ENCODE results near the gene DNAJC3. TPM values are rescaled to one million over a fixed set of nuclear protein-coding genes. Genes with fewer than 3 reads are reported as not detected.
A peak's percentile ranks its signal among the peaks of the same experiment; 100 is the strongest.

The DNAJC3 gene
- total and polyA plus RNA-seq, 2 of the 8 experiments (the other 6 are each of a cell fraction or from before 2014, with no cell fraction given): 4.3 to 24.1 TPM

GRCh38 chr13:95641291-95642027 is 35.5 kb upstream of the DNAJC3 start:
- H4K20me1 ChIP-seq (replicated peaks in 1 of 2; ENCODE audit: control insufficient read depth in 1 of 2, insufficient read depth in 2 of 2, low read length in 2 of 2): peaks cover 2 to 3% of the 10 kb centered on the region in 2 experiments
- no peak overlapping the region for H3K56ac ChIP-seq (replicated peaks; ENCODE audit: insufficient read length, low read depth, low read length)
- ChIA-PET POLR2A (ENCODE audit: partially characterized antibody) (interaction anchor here (1.0 to 1.8 kb wide), 3 partner anchors 9 to 16 kb away, joined by 3 to 5 read pairs (median 3); no protein-coding TSS in a partner anchor), CTCF (ENCODE audit: partially characterized antibody) (interaction anchor here (1.1 to 1.5 kb wide), 5 partner anchors 17 to 192 kb away, joined by 3 to 5 read pairs (median 3); no protein-coding TSS in a partner anchor)
- peak overlapping the region; percentile 82; the same call in 1 of the 2 replicates for H2AFZ ChIP-seq (ENCODE audit: low read length)
- H2AK5ac ChIP-seq (ENCODE audit: low read depth, low read length): no peak overlapping the region
- no peaks in the 10 kb centered on the region for H3K9me3 ChIP-seq (ENCODE audit: insufficient read depth in 2 of 2, low read depth in 1 of 2, low read length in 1 of 2)
- peak in 1 of 2 experiments; percentile 63 for DNase-seq (ENCODE audit: low read depth in 1 of 2, low spot score in 2 of 2)
- WGBS, 2 experiments (ENCODE audit: extremely low coverage in 1 of 2, insufficient coverage in 1 of 2, insufficient read length in 1 of 2, insufficient replicate concordance in 2 of 2, low coverage in 1 of 2, low lambda C conversion rate in 2 of 2, missing lambda C conversion rate in 1 of 2): 43% methylated on average over 32 of the region's 58 CpGs; no CpG with 5 or more reads in 1 of the 2 experiments
- H3K23me2 ChIP-seq (ENCODE audit: low read depth, low read length): peaks cover 9% of the 10 kb centered on the region
- H2BK15ac ChIP-seq (ENCODE audit: low read length): no peak overlapping the region
- no peak for FAIRE-seq
- peak overlapping the region; percentile 94 for H4K8ac ChIP-seq (ENCODE audit: extremely low read depth, insufficient read depth, low read length)
- H2BK12ac ChIP-seq (ENCODE audit: low read depth, low read length): no peak overlapping the region
- no peak overlapping the region for H4K5ac ChIP-seq (ENCODE audit: insufficient read length, low read depth, low read length)
- no peak overlapping the region for H3K14ac ChIP-seq (ENCODE audit: insufficient read length)
- H2BK120ac ChIP-seq (replicated peaks; ENCODE audit: low read depth, low read length): no peak overlapping the region
- H3K36me3 ChIP-seq (ENCODE audit: control insufficient read depth in 2 of 4, insufficient read depth in 4 of 4, low read length in 3 of 4): peaks cover 0 to 15% (median 2%) of the 10 kb centered on the region in 4 experiments; a peak in 2 of 8 replicates
- peak overlapping the region; percentile 25 to 84 (median 44) for H3K4me3 ChIP-seq (ENCODE audit: extremely low read depth in 1 of 4, insufficient read depth in 2 of 4, low read depth in 3 of 4, low read length in 4 of 4)
- H3K4ac ChIP-seq (replicated peaks; ENCODE audit: insufficient read length, low read depth, low read length): peak overlapping the region; percentile 44
- peaks cover 3 to 17% (median 7%) of the 10 kb centered on the region in 4 experiments; a peak in 6 of 7 replicates for H3K4me1 ChIP-seq (replicated peaks in 1 of 4; ENCODE audit: control insufficient read depth in 3 of 4, insufficient read depth in 4 of 4, low read length in 3 of 4)
- H3K4me2 ChIP-seq (ENCODE audit: insufficient read depth in 1 of 2, low read depth in 2 of 2, low read length in 2 of 2): peak overlapping the region; percentile 72 to 94
- H3K27ac ChIP-seq (ENCODE audit: low read depth, low read length): no peak overlapping the region
- no peak overlapping the region for H4K91ac ChIP-seq (replicated peaks; ENCODE audit: insufficient read length, low read length)
- H3K23ac ChIP-seq (ENCODE audit: insufficient read length): no peak overlapping the region
- no peaks in the 10 kb centered on the region for H3K79me2 ChIP-seq (ENCODE audit: control insufficient read depth in 1 of 2, insufficient read depth in 2 of 2, low read length in 2 of 2)
- 0 out of 2 replicates have a peak, but pooled peaks cover 2% of the 10 kb centered on the region for H3K79me1 ChIP-seq (ENCODE audit: low read depth, low read length)
- H2BK20ac ChIP-seq (ENCODE audit: low read length): no peak overlapping the region
- H3K9ac ChIP-seq (replicated peaks in 1 of 4; ENCODE audit: extremely low read depth in 1 of 4, low read depth in 3 of 4, low read length in 3 of 4): peak overlapping the region in 2 of 4 experiments; percentile 21 to 52; a peak in 3 of 7 replicates
- no peak overlapping the region; the same call in 1 of the 2 replicates for H3K18ac ChIP-seq (ENCODE audit: extremely low read depth, low read length)
- no peak overlapping the region for H2BK5ac ChIP-seq (ENCODE audit: low read depth, low read length)
- no peaks in the 10 kb centered on the region; a peak in 1 of 7 replicates for H3K27me3 ChIP-seq (replicated peaks in 1 of 4; ENCODE audit: control insufficient read depth in 3 of 4, extremely low read depth in 1 of 4, insufficient read depth in 3 of 4, low read length in 3 of 4)
- no peak for TF ChIP-seq SAP30 (IDR thresholded peaks at IDR 0.05; ENCODE audit: insufficient read depth, insufficient replicate concordance, low read length)
- TF ChIP-seq MAX (IDR thresholded peaks at IDR 0.05): peak; percentile 24; the same call in 1 of the 2 replicates
- no peak for TF ChIP-seq EP300 (IDR thresholded peaks at IDR 0.05; ENCODE audit: borderline replicate concordance in 1 of 2, low read depth in 2 of 2, low read length in 2 of 2)
- no peak for TF ChIP-seq RFX5 (IDR thresholded peaks at IDR 0.05; ENCODE audit: borderline replicate concordance, low read depth, low read length)
- no peak for TF ChIP-seq PHF8 (conservative IDR thresholded peaks at IDR 0.05; ENCODE audit: low read depth, low read length)
- no peak for TF ChIP-seq SP1 (IDR thresholded peaks at IDR 0.05; ENCODE audit: low read depth, low read length)
- no peak for TF ChIP-seq TAF7 (optimal IDR thresholded peaks at IDR 0.05; ENCODE audit: borderline replicate concordance, low read depth, low read length)
- no peak for TF ChIP-seq SP4 (IDR thresholded peaks at IDR 0.05; ENCODE audit: low read length)
